Coronary artery (tissue), 2 donors: ENCODE data around the gene ZNF750.

ENCODE experiments used
- DNase-seq: peaks from one replicate; pipeline ENCODE4 v3.0.0-alpha.2; 2017; ENCODE audit warnings: low spot score
- H3K27ac ChIP-seq, 2 donors: fragments of 200-600 bp; sonication (generic); one replicate each; pipeline ENCODE4 v1.5.1; 2016 to 2019
- H3K4me3 ChIP-seq: fragments of 200-600 bp; sonication (generic); 2 replicates; pipeline ENCODE4 v1.5.1; 2016; ENCODE audit warnings: mild to moderate bottlenecking, moderate library complexity
- TF ChIP-seq, protein P1 (sequence below): fragments of 200-600 bp; sonication (generic); IDR thresholded peaks from one replicate; pipeline ENCODE4 v1.5.1; 2019; ENCODE audit warnings: antibody characterized with exemption

Gene ZNF750

DNA sequence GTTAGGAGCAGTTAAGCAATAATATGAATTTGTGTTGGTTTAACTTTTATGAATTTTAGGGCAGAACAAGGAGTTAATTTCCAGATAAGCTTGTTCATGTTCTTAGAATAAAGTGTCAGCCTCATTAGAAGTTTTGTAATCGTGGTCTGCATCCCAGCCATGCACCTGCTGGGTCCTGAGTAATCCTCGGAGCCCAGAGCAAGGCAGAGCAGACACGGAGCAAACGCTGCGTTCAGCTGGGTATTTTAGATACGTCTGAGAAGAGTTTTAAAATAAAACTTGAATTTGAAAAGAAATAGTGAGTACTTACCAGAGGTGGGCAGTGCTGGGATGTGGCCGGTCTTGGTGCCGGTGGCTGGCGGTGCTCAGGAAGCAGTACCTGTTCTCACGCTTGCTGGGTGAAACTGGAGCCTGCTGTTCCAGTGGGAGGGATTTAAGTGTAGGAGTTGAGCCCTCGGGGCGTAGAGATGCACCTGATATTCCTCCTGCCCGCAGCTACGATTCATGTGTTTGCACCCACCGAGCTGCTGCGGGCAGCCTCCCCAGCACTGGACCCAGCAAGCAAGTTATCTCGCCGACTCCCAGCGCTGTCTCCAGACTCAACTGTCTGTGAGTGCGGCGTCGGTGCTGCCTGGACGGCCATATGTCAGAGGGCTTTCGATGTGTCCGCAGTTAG is at the start of gene ZNF750:
Gene ZNF750, minus strand, starts transcription at position 406 of the 676 bp plus-strand sequence. CDS start 7,568 bp downstream, outside the sequence.
- no peak within 1 kb of the TSS for H3K4me3 ChIP-seq
- DNase-seq: no peak
- no peak within 1 kb of the TSS for H3K27ac ChIP-seq
- TF ChIP-seq, protein P1, sequence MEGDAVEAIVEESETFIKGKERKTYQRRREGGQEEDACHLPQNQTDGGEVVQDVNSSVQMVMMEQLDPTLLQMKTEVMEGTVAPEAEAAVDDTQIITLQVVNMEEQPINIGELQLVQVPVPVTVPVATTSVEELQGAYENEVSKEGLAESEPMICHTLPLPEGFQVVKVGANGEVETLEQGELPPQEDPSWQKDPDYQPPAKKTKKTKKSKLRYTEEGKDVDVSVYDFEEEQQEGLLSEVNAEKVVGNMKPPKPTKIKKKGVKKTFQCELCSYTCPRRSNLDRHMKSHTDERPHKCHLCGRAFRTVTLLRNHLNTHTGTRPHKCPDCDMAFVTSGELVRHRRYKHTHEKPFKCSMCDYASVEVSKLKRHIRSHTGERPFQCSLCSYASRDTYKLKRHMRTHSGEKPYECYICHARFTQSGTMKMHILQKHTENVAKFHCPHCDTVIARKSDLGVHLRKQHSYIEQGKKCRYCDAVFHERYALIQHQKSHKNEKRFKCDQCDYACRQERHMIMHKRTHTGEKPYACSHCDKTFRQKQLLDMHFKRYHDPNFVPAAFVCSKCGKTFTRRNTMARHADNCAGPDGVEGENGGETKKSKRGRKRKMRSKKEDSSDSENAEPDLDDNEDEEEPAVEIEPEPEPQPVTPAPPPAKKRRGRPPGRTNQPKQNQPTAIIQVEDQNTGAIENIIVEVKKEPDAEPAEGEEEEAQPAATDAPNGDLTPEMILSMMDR: no peak

DNA sequence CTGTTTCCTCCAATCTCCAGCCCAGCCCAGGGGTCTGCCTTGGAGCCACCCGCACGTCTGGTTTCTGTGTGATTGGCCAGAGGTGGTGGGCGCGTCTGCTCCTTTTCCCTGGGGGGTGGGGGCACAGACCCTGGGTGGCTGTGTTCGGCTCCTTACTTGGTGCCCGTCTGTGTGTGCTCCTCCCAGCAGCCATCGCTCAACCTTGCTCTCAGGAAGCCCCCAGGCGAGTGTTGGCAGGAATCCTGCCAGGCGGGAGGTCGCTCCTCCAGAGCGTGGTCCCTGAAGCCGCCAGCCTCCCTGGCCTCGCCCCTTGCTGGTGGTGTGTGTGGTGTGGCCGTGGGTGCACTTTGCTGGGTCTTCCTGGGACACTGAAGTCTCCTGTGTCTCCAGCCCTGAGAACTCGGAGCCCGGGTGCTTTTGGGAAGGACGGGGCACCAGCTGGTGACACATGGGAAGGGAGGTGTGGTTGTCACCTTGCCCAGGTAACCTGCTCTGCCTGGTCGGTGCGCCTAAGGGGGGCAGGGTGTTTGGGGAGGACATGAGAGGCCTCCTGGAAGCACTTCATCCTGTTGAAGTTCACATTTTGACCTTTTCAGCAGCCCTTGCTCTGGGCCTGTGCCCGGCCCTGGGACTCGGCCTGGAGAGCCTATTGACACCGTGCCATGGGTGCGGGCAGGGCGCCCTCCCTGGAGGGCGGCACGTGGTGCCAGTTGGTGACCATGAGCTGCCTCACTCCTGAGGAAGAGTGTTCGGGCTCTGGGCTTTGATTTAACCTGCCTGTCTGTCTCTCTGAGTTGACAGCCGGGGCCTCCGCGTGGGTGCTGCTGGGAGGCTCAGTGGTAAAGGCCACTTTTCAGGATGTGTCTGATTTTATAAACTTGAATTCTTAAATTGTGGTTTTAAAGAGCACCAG is 49.0 kb upstream of the ZNF750 start:
- DNase-seq: no peak
- H3K27ac ChIP-seq: no peak overlapping the region
- H3K4me3 ChIP-seq: no peak overlapping the region
- TF ChIP-seq, protein P1: no peak

DNA sequence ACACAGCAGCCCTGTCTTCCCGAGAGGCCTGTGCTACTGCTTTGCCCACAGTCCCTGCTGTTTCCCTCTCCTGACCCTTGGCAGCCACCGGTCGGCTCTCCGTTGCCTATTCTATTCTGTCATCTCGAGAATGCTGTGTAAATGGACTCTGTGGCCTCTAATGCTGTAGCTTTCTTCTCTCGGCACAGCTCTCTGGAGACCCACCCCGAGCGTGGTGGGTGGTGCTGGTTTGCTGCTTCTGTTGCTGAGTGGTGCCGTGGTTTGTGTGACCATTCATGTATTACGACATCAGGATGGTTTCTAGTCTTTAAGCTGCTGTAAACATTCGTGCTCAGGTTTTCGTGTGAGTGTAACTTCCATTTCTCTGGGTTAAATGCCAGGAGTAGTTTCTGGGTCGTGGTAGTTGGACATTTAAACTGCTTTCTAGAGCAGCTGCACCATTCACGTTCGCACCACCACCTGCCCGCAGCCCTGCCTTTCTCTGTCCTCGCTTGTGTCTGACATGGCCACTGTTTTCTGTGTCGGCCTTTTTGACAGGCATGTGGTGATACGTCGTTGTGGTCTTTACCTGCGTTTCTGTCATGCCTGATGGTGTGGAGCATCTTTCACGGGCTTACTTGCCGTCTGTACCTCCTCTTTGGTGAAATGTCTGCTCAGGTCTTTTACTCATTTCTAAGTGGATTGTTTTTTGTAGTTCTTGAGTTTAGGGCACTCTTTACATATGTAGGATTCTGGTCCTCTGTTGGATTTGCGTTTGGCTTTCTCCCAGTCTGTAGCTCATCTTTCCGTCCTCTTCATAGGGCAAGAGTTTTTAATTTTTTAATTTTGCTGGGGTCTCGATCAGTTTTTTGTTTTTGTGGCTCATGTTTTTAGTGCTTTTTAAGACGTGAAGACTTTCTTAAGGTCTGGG is 47.7 kb upstream of the ZNF750 start:
- TF ChIP-seq, protein P1: no peak
- Histone ChIP-seq H3K4me3 (no peak overlapping the region), H3K27ac (no peak overlapping the region)
- no peak for DNase-seq

DNA sequence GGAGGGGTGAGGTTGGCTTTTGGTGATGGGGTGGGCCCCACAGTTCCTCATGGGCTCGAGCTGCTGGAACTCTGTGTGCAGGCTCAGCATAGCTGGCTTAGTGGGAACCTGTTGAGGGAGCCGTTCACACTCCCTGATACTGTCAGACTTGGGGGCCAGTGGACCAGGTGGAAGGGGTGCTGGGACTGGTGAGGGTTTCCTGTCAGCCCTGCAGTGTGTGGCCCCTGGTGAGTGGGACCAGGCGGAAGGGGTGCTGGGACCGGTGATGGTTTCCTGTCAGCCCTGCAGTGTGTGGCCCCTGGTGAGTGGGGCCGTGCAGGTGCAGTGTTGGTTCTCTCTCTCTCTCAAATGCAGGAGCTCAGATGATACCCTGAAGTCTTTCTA is 45.1 kb upstream of the ZNF750 start:
- H3K4me3 ChIP-seq: no peak overlapping the region
- H3K27ac ChIP-seq: no peak overlapping the region
- no peak for DNase-seq
- TF ChIP-seq, protein P1: no peak

- no peak overlapping the region for H3K4me3 ChIP-seq
- DNase-seq: no peak
- peak overlapping the region in 1 of 2 donors; percentile 40 for H3K27ac ChIP-seq
- TF ChIP-seq, protein P1: no peak
Observed at GRCh38 chr17:82884341-82884969, 44.6 kb upstream of the ZNF750 start.

DNA sequence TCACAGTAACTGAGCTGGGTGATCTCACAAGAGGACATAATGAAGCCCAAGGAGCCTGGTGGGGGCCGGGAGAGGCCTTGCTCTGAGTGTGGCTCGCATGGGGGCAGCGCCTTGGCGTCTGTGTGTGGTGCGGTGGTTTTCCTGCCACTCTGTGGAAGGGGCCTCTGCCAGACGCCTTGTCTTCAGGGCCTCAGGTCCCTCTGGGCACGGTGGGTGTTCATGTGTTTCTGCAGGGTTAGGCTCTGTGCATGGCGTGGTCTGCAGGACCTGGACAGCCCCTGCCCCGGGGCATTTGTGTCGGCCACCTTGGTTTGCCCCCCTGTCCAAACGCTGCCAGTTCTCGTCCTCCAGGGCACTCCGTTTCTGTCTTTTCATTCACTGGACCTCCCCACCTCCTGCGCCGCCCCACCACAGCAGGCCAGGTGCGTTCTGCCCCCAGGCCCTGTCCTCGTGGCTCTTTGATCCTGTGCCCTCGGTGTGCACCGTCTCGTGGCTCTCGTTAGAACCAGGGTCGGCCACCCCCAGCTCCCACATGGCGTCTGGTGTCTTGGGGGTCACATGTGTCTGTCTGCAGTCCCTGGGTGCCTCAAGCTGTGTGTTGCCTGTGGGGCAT is 43.7 kb upstream of the ZNF750 start:
- TF ChIP-seq, protein P1: no peak
- no peak for DNase-seq
- Histone ChIP-seq H3K27ac (no peak overlapping the region), H3K4me3 (no peak overlapping the region)
